Measurements from ENCODE around the gene MT1G. TPM values are rescaled to one million over a fixed set of nuclear protein-coding genes. Genes with fewer than 3 reads are reported as not detected.
"Not testable (repeated sequence)": the region's sequence is repeated elsewhere in the genome, so short reads cannot be mapped to it uniquely, and the experiment has no call there.

The MT1G gene
- total RNA-seq, 1 donor from 2014 or later: 24.1 TPM

- intact Hi-C loops (cut with micrococcal nuclease): no loop called here
These were observed 44.2 kb downstream of the MT1G start for GRCh38 chr16:56623637-56624036.

- intact Hi-C loops (cut with micrococcal nuclease): not testable (repeated sequence)
These were observed 44.7 kb downstream of the MT1G start for GRCh38 chr16:56623184-56623583.

DNA sequence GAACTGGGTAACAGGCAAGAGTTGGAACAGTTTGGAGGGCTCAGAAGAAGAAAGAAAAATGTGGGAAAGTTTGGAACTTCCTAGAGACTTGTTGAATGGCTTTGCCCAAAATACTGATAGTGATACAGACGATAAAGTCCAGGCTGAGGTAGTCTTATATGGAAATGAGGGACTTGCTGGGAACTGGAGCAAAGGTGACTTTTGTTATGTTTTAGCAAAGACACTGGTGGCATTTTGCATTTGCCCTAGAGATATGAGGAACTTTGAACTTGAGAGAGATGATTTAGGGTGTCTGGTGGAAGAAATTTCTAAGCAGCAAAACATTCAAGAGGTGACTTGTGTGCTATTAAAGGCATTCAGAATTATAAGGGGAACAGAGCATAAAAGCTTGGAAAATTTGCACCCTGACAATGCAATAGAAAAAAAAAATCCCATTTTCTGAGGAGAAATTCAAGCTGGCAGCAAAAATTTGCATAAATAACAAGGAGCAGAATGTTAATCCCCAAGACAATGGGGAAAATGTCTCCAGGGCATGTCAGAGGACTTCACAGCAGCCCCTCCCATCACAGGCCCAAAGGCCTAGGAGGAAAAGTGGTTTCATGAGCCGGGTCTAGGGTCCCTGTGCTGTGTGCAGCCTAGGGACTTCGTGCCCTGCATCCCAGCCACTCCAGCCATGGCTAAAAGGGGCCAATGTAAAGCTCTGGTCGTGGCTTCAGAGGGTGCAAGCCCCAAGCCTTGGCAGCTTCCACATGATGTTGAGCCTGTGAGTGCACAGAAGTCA lies 46.0 kb downstream of the MT1G start:
- intact Hi-C loops (cut with micrococcal nuclease): not testable (repeated sequence)

DNA sequence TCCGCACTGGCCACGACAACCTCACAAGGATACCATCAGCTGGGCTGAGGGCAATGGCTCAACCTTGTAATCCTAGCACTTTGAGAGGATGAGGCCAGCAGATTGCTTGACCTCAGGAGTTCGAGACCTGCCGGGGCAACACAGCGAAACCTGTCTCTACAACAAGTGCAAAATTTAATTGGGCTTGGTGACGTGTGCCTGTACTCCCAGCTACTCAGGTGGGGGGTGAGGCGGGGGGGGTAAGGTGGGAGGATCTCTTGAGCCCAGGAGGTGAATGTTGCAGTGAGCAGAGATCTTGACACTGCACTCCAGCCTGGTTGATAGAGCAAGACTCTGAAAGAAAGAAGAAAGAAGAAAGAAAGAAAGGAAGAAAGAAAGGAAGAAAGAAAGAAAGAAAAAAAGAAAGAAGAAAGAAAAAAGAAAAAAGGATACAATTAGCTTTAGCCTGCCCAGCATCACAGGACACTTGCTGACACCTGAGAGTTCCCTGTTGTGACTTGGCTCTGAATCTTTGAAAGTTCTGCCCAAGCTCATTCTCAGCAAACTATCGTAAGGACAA lies 47.4 kb downstream of the MT1G start:
- intact Hi-C loops (cut with micrococcal nuclease): no loop called here

DNA sequence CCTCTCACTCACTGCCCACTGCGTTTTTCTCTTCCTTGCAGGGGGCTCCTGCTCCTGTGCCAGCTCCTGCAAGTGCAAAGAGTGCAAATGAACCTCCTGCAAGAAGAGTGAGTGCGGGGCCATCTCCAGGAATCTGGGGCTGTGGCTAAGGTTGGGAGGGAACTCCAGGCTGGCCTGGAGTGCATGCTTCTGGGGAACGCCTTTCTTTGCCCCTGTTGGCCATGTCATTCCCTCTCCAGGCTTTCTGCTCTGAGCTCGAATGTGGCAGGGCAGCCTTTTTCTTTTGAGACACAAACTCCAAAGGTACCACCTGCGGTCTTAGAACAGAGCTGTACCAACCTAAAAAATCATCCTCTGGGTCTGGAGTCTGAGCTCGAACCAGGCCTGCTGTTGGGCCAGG lies 49.7 kb downstream of the MT1G start:
- intact Hi-C loops (cut with micrococcal nuclease): no loop called here

DNA sequence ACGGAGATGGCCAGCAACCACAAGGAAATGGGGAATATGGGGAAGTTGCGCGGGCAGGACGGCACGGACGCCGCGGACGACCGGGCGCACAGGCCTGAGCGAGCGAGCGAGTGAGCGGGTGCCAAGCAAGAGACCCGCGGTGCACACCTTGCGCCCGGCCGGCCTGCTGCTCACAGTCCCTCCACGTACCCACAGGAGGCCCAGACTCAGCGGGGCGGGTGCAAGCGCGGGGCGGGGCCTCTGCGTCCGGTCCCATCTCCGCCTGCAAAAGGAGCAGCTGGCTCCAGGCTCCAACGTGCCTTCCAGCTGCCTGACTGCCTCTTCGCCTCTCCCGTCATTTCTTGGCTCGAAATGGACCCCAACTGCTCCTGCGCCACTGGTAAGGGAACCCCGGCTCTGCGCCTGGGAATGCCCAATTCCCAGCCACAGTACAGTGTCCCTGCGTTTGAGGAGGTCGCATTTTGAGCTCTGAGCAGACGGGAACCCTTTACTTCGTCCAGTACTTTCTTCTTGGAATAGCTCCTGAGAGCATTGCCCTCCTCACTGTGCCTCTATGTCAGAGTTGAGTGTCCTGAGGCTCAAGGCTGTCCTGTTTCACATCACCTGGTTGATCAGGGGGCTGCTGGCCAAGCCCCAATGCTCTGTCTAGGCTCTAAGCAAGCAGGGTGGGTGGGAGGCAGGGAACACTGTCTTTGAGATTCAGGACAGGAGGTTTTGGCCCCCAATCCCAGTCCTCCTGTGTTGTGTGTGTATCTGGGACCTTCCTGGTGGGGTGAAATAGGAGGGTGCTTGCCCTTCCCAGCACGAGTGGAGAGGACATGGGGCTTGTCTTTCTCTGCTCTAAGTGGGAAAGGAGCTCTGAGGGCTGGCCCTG lies 50.4 kb downstream of the MT1G start:
- intact Hi-C loops (cut with micrococcal nuclease): loop anchor here (1.0 kb wide), 2 partner anchors 8 to 9 kb away; partner anchors contain the start of genes MT1E and MT2A

Other genes with a start within 250 kb of the MT1G start
- 50.3 and 51.1 TPM in 2 replicates for gene AMFR, start 242.5 kb downstream of the MT1G start, total RNA-seq
- gene NUDT21, start 216.7 kb downstream of the MT1G start, total RNA-seq: 190 and 193 TPM in 2 replicates
- 52.5 and 57.2 TPM in 2 replicates for gene OGFOD1, start 216.5 kb downstream of the MT1G start, total RNA-seq
- 12.1 and 15.9 TPM in 2 replicates for gene BBS2, start 148.0 kb downstream of the MT1G start, total RNA-seq
- gene MT4, start 103.0 kb downstream of the MT1G start, total RNA-seq: not detected in 2 replicates
- gene MT3, start 78.5 kb downstream of the MT1G start, total RNA-seq: 2.5 and 5.0 TPM in 2 replicates
- 314 and 350 TPM in 2 replicates for gene MT2A, start 59.5 kb downstream of the MT1G start, total RNA-seq
- 152 and 159 TPM in 2 replicates for gene MT1E, start 42.3 kb downstream of the MT1G start, total RNA-seq
- not detected in 2 replicates for gene MT1M, start 35.4 kb downstream of the MT1G start, total RNA-seq
- 1.0 TPM in 1 of 2 replicates, not detected in the other for gene MT1A, start 29.4 kb downstream of the MT1G start, total RNA-seq
- not detected in 2 replicates for gene MT1B, start 16.2 kb downstream of the MT1G start, total RNA-seq
- gene MT1F, start 10.1 kb downstream of the MT1G start, total RNA-seq: 21.9 and 25.2 TPM in 2 replicates
- gene MT1H, start 1.7 kb upstream of the MT1G start, total RNA-seq: 2.8 and 4.9 TPM in 2 replicates
- gene MT1X, start 14.4 kb upstream of the MT1G start, total RNA-seq: 69.0 and 74.7 TPM in 2 replicates
- gene NUP93, start 62.1 kb upstream of the MT1G start, total RNA-seq: 102 and 107 TPM in 2 replicates
- gene SLC12A3, start 197.1 kb upstream of the MT1G start, total RNA-seq: not detected in 2 replicates

Data from T-helper 1 cell treated with Interleukin-12 subunit alpha and Interleukin-12 subunit beta and Interleukin-4 antibody, amounts not matched to agents 30 ng/mL and 1 ng/mL, for 36 hours (primary cell).